T-helper 2 cell (primary cell): ENCODE measurements around the gene CD53.

Source experiments
- DNase-seq, 5 experiments: peaks; one replicate each; pipeline versions ENCODE4 v3.0.0 to v3.0.0-alpha.2; 2012 to 2022

The CD53 gene

DNA sequence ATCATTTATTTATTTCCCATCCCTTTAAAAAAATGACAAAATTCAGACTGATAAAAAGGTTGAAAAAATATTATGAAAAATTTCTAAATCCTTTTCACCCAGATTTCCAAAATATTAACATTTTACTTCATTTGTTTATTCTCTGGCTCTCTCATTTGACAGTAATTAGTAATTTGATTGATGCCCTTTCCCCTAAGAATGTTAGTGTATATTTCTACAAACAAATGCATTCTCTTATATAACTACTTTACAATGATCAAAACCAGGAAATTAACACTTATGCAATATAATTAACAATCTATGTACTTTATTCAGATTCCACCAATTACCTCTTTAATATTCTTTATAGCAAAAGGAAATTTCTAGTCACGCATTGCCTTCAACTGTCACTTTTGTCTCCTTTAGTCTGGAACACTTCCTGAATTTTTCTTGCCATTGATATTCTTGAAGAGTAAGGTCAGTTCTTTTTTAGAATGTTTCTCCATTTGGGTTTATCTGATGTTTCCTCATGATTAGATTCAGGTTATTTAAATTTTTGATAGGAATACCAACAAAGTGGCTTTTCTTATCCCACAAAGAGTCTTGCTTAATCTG is 3.9 kb downstream of the CD53 start:
- DNase-seq, result no peak

DNA sequence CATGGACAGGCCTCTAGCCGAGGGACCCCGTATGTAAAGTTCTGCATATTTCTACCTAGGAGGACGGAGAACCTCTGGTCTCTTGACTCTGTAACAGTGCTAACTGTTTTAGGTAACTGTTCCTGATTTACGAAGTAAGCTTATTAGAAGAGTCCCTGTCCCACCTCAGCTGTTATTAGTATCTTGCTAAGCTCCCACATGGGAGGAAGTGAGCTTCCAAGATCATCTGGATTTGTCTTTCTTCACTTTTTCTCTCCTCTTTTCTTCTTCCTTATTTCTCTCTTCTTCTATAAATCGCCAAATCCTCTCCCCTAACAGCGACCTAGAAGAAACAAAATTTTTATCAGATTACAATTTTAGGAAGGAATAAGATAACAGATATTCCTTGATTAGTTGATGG is 4.4 kb downstream of the CD53 start:
- no peak for DNase-seq

DNA sequence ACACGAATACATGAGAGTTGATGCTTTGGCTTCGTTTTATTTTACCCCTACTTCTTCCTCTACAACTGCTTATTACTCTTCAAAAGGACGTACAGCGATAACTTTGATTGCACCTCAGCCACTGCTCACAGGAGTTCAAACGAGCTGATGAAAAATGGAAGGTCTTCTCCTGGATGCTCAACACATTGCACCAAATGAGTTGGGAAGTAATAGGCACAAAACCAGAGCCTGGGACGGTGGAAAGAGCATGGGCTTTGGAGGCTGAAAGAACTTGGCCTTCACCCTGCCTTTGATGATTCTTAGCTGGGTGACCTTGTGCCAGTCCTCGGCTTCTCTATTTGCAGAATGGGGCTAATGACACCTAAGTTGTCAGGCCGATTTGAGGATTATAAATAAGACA is 4.8 kb downstream of the CD53 start:
- DNase-seq, result peak in 1 of 5 experiments; percentile 31

DNA sequence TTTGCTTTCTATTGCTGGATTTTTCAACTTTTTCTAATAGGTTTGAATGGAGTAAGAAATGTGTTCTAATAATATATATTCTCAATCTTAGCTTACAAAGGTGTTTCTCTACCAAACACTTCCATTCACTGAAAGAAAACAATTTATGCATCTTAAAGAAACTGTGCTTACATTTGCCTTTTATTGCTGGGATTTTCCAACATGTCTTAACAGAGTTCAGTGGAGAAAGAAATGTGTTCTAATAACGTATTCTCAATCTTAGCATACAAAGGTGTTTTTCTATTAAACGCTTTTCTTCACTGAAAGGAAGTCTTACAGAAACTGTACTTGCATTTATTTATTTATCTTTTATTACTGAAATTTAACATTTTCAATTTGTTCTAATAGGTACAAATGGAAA is 5.6 kb downstream of the CD53 start:
- DNase-seq, result no peak

DNA sequence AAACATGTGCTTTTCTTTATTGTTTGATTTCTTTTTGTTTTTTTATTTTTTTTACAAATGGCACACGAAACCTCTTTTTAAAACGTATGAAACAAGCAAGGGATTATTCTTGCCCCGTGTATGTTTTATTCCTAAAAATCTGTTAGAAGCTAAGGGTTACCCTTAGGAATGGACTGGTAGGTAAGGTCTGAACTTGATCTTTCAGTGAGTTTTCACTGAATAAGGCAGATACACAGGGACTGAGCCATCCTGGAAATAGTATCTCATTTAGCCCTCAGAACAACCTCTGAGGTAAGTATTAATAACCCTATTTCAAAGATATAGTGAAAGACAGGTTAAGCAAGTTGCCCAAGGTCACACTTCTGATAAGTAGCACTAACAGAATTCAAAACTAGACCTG is 6.0 kb downstream of the CD53 start:
- DNase-seq, result no peak

DNA sequence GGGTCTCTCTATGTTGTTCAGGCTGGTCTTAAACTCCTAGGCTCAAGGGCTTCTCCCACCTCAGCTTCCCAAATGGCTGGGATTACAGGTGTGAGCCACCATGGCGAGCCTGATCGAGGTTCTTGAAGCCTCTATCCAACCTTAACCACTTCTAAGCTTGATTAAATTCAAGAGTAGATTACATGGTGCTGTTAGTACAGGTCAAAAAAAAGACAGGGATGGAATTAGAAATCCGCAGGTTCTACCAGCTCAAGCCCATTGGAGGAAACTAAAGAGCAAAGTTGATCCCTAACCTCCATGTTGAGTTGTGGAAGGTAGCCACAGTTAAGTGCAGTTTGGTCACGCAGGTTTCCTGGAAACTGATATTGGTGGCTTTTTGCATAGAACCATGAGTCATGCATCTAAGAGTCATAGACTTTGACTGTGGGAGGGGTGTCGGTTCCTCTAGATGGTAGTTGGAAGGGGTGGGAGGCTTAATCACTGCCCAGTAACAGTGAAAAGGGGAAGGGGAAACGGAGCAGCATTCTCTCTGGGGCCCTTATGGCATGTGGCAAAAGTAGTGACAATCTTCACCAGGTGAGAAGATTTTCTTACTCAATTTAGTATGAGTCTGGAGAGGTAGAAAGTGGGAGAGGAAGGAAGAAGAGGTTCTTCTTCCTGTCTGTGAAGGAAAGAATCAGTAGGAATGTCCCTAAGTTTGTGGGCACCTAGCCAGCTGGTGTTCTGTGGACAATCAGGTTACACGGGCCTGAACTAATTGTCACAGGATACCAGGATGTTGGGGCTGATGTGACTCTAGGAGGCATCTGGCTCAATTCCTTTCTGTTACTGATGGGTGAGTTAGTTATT is 7.0 kb downstream of the CD53 start:
- DNase-seq, result peak in 4 of 5 experiments; percentile 27 to 92 (median 46)

DNA sequence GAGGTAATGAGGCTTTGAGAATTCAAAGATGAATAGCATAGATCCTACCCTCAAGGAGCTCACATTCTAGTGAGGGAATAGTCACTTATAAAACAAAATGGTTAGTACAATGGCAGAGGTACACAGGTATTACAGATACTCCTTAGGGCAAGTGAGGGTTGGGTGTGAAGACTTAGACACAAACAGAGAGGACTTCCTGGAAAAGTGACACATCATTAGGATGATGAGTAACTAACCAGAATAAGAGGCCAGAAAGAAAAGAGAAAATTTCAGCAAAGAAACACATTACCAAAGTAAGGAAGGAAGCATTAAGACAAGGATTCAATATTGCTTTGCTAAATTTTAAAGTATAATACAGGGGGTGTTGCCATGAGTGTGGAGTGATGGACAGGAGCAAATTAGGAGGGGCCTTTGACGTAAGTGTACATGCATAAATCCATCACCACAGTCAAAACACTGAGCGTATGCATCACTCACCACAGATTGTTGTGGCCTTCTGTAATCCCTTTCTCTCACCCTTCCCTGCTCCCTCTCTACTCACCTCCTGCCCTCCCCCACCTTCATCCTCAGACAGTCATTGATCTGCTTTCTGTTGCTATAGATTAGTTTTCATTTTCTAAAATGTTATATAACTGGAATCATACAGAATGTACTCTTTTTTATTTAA is 7.9 kb downstream of the CD53 start:
- peak in 4 of 5 experiments; percentile 14 to 79 (median 58) for DNase-seq

DNA sequence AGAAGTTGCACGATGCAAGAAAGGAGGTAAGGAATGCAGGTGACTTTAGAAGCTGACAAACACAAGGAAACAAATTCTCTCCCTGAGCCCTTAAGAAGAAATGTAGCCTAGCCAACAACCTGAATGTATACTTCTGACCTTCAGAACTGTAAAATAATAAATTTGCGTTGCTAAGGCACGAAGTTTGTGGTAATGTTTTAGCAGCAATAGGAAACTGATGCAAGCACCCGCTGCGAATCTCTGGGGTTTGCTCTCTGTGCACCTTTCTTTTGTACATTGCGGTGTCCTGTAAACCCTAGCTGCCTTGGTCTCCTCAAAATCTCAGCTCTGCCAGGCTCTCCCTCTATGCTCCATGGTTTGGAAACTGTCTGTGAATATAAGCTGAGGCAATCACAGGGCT is 15.1 kb downstream of the CD53 start:
- DNase-seq, result no peak

DNA sequence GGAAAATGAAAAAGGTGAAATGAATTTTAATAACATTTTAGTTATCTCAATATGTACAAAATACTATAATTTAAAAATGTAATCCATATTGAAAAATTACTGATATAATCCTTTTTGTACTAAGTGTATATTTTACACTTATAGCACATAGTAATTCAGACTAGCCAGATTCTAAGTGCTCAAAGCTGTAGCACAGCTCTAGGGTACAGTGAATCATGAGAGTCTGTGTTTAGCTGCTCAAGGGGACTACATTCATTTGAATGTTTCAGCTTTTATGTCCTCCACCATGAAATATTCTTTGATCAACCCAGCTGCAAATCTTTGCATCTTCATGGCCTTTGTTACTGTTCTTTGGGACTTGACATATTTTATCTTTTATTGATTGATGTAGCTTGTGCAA is 15.7 kb downstream of the CD53 start:
- no peak for DNase-seq

DNA sequence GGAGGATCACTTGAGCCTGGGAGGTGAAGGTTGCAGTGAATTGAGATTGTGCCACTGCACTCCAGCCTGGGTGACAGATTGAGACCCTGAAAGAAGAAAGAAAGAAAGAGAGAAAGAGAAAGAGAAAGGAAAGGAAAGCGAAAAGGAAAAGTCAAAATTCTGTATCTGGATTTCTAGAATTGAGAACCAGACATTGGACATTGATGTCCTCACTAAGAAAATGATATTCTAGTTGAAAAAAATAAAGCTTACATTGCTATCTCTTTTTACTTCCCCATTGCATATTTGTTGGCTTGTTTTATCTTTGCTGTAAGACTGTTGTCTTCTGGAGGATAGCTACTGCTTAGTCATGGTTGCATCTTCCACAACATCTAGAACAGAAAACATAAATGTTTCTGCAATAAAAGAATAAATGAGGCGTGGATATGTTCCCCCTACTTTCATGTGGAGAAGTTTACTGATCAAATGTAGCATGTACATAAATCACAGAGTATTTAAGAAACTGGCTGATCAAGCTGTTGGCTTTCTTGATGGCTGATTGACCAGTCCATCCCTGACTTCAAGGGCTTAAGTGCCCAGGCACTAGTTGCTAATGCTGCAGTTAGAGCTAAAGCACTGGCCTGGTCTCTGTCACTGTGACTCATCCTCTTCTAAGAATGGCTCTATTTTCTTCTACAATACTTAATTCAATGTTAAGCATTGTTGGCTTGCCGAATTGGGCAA is 17.7 kb downstream of the CD53 start:
- DNase-seq, result no peak

DNA sequence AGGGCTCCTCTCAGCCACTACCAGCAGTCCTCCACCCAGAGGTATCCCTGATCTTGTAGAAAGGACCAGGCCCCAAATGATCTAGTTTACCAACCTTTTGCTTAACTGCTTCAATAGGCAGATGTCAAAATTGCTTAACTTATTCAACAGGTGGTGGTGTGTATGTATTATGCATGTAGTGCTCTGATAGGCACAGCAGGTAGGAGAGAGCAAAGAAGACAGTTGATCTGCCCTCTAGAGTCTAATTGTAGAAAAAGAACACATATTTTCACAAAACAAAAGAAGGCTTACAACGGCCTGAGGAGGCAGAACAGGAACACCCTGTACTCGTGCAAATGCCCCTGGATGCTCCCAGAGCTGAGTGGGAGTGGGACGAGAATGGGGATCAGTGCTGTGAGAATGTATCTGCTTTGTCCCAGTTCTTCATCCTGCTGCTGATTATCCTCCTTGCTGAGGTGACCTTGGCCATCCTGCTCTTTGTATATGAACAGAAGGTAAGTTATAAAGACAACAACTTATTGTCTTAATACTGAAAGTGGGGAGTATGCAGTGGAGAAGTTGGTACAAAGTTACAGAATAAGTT is 21.1 kb downstream of the CD53 start:
- peak in 1 of 5 experiments; percentile 34 for DNase-seq

DNA sequence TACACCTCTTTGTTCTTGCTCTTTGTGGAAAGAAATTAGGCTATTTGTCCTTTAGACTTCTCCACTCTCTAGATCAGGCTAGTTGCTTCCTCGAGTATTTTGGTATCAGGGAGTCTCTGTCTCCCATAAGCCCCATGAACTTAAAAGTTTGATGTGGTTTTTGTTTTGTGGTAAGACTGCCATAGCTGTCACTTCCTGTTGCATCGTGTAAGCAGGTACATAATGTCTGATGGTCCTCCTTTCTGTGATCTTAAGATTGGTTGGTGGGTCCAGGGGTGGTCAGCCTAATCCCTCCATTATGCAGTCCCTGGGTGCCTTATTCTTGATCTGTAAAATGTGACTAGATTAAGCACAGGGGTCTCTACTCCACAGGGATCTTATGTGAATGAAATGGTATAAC is 23.1 kb downstream of the CD53 start:
- peak in 2 of 5 experiments; percentile 66 to 70 for DNase-seq

DNA sequence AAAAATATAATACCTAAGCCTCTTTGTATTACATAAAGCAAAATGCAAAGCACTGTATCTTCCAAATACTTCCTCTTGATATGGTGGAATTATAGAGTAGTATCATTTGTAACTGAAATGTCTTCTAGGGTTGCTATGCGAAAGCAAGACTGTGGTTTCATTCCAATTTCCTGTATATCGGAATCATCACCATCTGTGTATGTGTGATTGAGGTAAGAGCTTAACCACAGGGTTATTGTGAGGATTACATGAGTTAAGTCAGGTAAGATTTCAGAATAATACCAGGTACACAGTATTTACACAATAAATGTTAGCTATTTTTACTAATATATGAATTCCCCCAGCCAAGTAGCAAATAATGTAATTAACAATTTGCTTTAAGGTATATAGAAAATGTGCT is 24.7 kb downstream of the CD53 start:
- DNase-seq, result peak in 1 of 5 experiments; percentile 38

DNA sequence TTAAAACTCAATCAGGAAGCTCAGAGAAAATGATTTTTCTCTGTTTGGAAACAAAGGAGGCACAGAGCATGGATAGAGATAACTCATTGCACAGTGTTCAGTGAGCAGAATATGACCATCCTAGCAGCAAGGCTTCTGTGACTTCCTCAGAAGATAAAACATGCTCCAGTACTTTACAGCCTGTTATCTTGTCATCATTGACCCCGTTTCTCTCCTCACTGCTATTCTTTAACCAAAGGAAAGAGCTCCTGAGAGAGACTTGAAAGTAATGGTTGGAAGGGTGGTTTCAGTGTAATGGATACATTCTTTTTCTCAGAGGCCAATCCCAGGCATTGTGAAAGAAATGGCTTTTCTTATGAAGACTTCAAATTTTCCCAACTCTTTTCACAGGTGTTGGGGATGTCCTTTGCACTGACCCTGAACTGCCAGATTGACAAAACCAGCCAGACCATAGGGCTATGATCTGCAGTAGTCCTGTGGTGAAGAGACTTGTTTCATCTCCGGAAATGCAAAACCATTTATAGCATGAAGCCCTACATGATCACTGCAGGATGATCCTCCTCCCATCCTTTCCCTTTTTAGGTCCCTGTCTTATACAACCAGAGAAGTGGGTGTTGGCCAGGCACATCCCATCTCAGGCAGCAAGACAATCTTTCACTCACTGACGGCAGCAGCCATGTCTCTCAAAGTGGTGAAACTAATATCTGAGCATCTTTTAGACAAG is 25.9 kb downstream of the CD53 start:
- DNase-seq, result no peak

DNA sequence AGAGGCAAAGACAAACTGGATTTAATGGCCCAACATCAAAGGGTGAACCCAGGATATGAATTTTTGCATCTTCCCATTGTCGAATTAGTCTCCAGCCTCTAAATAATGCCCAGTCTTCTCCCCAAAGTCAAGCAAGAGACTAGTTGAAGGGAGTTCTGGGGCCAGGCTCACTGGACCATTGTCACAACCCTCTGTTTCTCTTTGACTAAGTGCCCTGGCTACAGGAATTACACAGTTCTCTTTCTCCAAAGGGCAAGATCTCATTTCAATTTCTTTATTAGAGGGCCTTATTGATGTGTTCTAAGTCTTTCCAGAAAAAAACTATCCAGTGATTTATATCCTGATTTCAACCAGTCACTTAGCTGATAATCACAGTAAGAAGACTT is 26.5 kb downstream of the CD53 start:
- no peak for DNase-seq

DNA sequence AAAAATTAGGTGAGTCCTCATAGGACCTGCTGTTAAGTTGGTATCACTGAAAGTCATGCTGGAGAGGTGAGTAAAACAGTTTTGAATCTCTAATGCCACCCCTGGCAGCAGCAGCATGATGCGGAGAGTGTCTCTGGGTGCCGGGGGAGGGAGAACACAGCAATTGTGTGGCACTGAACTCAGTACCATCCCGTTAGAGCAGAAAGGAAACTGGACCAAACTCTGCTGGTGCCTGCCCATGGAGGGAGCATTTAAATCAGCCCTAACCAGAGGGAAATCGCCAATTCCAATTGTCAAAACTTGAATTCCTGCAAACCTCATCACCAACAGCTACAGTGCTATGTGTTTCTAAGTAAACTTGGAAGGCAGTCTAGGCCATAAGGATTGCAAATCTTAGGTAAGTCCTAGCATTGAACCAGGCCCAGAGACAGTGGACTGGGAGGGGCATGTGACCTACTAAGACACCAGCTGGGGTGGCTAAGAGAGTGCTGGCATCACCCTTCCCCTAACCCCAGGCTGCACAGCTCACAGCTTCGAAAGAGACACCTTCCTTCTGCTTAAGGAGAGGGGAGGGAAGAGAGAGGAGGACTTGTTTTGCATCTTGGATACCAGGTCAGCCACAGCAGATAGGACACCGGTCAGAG is 30.0 kb downstream of the CD53 start:
- no peak for DNase-seq

DNA sequence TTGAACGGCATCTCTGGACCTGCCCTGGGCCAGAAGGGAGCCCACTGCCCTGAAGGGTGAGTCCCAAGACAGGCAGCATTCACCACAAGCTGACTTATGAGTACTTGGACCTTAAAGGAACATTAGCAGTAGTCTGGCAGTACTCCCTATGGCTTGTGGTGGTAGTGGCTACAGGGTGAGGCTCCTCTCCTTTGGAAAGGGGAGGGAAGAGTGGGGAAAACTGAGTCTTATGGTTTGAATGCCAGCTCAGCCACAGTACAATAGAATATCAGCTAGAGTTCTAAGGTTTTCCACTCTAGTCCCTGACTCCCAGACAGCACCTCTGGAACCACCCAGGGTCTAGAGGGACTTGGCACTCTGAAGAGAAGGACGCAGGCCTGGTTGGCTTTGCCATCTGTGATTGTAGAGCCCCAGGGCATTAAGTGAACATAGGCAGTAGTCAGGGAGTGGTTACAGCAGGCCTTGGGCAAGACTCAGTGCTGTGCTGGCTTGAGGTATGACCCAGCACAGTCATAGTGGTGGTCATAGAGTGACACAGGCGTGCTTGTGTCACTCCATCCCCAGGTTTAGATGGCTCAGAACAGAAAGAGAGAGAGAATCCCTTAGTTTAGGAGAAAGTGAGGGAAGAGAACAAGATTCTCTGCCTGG is 31.0 kb downstream of the CD53 start:
- no peak for DNase-seq

DNA sequence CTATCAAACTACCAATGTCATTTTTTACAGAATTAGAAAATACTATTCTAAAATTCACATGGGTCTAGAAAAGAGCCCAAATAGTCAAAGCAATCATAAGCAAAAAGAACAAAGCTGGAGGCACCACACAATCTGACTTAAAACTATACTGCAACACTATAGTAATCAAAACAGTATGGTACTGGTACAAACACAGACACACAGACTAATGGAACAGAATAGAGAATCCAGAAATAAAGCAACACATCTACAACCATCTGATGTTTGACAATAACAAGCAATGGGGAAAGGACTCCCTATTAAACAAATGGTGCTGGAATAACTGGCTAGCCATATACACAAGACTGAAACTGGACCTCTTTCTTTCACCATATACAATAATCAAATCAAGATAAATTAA is 39.8 kb downstream of the CD53 start:
- no peak for DNase-seq

DNA sequence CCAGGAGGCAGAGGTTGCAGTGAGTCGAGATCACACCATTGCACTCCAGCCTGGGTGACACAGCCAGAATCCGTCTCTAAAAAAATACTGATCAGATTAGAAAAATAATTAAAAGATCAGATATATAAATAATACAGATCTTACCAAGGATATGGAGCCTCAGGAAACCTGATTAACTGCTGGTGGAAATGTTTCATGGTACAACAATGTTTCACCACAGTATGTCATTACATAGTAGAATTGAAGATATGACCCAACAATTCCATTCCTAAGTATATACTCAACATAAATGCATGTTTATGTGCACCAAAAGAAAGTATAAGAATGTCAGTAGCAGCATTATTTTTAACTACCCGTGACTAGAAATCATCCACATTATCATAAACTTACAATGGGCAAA is 41.7 kb downstream of the CD53 start:
- DNase-seq, result no peak

DNA sequence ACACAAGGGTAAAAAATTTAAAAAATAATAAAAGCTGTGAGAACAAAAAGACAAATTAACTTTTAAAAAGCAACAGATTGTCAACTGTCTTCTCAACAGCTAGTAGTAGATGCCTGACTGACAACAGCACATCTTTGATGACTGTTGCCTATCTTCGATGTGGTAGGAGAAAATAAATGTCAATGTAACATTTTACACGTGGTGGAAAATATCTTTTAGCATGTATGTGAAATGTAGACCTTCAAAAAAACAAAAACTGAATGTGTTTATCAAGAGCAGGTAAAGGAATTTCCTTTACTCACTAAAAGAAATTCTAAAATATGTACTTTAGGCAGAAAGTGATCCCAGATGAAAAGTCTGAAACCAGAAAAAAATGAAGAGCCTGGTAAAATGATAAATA is 42.9 kb downstream of the CD53 start:
- DNase-seq, result no peak

DNA sequence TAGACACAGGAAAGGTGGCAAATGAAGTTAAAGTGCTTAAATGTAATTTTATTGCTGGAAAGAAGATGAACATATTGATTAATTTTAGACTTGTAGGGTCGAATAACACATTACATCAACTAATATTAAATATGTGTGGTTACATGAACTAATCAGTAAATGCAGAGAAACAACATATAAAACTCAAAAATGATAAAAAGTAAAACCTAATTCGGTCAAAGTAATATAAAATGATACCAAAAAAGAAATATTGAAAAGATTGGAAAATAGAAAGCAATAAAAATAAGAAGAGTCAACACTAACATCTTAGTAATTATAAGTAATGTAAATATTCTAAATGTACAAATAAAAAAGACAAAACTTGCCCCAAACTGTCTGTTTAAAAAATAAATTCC is 43.3 kb downstream of the CD53 start:
- DNase-seq, result no peak
